ENCODE results near the gene RASSF7.

Gene RASSF7

DNA sequence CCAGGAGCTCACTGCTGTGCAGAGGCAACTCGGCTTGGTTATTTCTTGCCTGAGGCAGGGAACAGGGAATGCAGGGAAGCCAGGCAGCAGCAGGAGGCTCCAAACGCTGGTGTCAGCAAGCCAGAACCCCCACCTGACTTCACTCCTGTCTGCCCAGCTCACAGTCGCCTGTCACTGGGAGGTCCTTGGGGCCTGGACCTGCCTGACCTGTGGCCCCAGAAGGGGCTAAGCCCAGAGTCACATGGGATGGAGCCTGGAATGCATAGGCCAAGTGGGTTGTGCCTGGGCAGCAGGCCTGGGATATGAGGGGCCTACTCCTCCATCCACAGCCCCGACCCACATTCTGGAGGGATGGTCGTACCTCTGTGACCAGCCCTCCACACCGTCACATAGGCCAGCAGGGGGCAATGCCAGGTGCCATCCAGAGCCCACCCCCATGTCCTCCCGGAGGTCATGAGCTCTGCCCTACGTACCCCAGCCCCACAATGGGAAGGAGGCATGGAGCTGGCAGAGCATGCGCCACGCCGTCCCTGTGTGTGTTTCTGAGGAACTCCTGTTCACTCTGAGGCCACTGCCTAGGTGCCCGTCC is 5.2 kb downstream of the RASSF7 start:
- TF ChIP-seq, protein P1, sequence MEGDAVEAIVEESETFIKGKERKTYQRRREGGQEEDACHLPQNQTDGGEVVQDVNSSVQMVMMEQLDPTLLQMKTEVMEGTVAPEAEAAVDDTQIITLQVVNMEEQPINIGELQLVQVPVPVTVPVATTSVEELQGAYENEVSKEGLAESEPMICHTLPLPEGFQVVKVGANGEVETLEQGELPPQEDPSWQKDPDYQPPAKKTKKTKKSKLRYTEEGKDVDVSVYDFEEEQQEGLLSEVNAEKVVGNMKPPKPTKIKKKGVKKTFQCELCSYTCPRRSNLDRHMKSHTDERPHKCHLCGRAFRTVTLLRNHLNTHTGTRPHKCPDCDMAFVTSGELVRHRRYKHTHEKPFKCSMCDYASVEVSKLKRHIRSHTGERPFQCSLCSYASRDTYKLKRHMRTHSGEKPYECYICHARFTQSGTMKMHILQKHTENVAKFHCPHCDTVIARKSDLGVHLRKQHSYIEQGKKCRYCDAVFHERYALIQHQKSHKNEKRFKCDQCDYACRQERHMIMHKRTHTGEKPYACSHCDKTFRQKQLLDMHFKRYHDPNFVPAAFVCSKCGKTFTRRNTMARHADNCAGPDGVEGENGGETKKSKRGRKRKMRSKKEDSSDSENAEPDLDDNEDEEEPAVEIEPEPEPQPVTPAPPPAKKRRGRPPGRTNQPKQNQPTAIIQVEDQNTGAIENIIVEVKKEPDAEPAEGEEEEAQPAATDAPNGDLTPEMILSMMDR (IDR thresholded peaks at IDR 0.05; ENCODE audit: low read depth, low read length) = no peak
- DNase-seq (ENCODE audit: extremely low read depth, low read depth) = no peak

DNA sequence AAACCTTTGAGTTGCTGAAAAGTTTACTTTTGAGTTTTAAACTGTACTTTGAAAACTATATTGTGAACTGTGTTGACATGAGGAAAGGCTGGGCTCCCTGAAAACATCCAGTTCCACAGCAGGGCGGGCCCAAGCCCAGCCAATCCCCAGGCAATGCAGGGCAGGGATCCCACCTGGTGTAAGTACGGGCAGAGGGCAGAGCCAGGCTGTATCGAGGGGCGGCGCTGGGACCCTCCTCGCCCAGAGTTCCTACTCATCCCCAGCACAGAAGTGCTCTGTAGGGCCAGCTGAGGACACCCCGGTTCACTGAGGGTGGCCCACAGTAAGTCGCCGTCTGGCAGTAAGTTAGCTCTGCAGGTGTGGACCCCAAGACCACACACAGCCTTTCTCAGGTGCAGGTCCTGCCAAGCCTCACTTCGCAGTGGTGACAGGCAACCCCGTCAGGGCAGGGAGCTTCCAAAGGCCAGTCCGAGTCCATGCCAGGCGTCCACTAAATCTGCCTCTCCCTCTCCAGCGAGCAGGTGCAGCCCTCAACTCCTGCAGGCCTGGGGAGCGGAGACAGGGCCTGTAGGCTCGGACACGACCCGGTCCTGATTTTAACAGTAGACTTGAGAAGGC is 6.3 kb downstream of the RASSF7 start:
- TF ChIP-seq, protein P1 (IDR thresholded peaks at IDR 0.05; ENCODE audit: low read depth, low read length) = no peak
- no peak for DNase-seq (ENCODE audit: extremely low read depth, low read depth)

DNA sequence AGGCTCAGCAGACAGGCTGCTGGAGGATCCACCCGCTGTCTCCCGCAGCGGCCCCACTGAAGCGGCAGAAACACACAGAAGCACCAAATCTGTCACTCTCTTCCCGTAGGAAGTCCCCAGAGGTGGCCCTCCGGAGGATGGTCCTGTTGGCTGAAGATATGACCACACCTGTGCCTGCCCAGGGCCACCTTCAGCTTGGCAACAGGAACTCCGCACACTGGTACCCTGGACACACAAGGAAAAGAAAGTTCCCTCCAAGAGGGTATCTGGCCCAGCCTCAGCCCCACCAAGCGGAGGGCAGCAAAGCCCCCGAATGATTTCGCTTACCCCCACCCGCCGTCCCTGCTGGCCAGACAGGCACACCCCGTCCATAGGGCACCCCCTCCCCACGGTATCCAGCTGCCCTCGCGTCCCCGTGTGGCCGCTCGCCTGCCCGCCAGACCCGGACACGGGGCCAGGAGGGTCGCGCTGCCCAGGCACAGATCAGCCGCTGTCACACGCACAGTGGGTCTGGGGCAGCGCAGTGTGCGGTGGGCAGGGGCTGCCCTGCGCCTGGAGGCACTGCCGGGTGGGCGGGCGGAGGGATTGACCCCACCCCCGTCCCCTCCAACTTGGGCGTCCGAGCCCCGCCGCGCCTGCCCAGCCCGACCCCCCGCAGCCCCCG is 7.0 kb downstream of the RASSF7 start:
- DNase-seq (ENCODE audit: extremely low read depth, low read depth) = no peak
- TF ChIP-seq, protein P1 (IDR thresholded peaks at IDR 0.05; ENCODE audit: low read depth, low read length) = no peak

DNA sequence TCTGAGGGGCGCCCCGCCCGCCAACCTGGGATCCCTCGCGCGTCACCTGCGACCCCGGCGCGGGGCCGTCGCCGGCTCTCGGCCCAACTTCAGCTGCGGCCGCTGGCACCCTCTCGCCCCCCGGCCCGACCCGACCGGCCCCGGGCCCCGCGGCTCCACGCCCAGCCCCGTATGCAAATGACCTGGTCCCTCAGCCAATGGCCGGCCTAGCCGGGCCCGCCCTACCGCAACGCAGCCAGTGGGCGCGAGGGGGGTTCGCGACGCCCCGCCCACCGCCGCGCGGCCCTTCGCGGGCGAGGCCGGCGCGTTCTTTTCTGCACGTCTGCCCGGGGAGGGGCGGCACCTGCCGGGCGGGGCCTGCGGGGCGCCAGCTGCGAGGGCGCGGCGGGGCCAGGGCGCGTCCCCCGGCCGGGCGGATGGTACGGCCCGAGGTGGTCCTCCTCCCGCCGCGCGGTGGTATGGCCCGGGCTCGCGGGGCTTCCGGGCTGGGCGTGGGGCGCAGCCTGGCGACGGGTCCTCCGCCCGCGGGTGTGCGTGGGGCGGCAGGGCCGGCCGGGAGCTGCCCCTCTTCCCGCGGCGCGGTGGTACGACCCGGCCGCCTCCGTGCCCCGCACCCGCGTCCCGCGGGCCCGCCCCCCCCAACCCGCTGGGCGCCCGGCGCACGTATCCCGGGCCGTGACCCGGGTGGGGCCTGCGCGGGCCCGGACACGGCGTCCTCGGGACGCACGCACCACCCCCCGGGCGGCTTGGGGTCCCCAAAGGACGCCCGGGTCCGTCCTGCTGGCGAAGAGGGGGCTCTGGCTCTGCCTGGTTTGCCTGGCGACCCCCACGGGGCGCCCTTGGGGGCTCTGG is 7.8 kb downstream of the RASSF7 start:
- peak; percentile 79 for DNase-seq (ENCODE audit: extremely low read depth, low read depth)
- TF ChIP-seq, protein P1 (IDR thresholded peaks at IDR 0.05; ENCODE audit: low read depth, low read length) = no peak

DNA sequence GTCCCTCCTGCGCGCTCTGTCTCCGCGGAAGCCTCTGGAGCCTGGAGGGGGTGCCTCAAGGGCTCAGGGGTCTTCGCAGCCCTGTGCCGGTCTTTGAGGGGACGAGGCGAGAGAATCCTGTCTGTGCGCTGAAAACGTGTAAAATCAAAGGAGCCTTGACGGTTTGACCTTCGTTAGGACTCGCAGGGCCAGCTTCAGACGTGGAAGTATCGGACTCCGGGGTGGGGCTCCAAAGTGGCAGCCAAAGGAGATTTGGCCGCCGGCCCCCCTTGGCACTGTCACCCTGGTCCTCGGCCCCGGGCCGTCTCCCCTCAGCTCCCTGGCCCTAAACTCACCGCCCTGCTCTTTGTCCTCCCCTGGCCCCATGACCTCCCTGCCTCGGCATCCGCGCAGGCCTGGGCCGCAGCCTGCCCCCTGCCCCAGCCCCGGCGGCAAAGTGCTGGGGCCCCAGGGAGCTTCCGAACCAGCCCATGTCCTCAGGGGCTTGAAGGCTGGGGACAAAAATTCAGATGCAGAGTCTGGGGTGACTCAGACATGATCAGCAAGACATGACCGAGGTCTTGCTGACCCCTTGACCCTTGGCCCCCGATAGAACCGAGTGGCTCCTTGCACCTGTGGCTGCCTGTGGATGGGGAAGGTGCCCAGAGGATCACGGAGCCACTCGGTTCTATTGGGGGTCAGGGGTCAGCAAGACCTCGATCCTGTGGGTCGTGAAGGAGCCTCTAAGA is 8.6 kb downstream of the RASSF7 start:
- TF ChIP-seq, protein P1 (IDR thresholded peaks at IDR 0.05; ENCODE audit: low read depth, low read length) = no peak
- no peak for DNase-seq (ENCODE audit: extremely low read depth, low read depth)

DNA sequence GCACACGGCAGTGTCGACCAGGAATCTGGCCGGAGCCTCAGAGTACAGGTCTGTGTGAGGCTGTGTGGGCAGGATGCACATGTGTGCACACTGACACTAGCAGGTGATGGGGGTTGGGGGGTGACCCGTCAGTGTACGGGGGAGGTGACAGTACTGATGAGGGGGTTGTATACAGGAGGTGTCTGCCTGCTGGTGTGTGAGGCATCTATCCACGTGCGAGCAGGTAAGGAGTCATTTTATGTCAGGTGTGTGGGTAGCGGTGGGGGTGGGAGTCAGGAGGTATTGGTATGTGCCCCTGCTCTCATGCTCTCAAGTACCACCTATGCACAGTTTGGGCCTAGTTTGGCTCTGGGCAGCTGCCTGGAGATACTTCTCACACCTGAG is 11.0 kb downstream of the RASSF7 start:
- TF ChIP-seq, protein P1 (IDR thresholded peaks at IDR 0.05; ENCODE audit: low read depth, low read length) = no peak
- no peak for DNase-seq (ENCODE audit: extremely low read depth, low read depth)

Measured in AG09319 (cell line).